Breast epithelium (tissue), 4 donors: Measurements from ENCODE around the gene PIK3R6. TPM values are rescaled to one million over a fixed set of nuclear protein-coding genes. Genes with fewer than 3 reads are reported as not detected.
"Not testable (repeated sequence)": the region's sequence is repeated elsewhere in the genome, so short reads cannot be mapped to it uniquely, and the experiment has no call there.

Experiments used
- DNase-seq, 2 donors: peaks; one replicate each; pipeline ENCODE4 v3.0.0-alpha.2; 2019; ENCODE audit warnings: low spot score in 2 of 2
- H3K27ac ChIP-seq, 2 donors: fragments of 200-600 bp; sonication (generic) in 1 of 2; one replicate each; pipeline ENCODE4 v1.5.1; 2016 to 2019; ENCODE audit warnings: mild to moderate bottlenecking in 1 of 2
- H3K27me3 ChIP-seq, 2 donors: fragments of 200-600 bp; sonication (generic) in 1 of 2; one replicate each; pipeline versions ENCODE4 v1.5.1 to v1.6.0; 2017 to 2019; ENCODE audit warnings: control low read depth in 1 of 2, mild to moderate bottlenecking in 1 of 2
- H3K36me3 ChIP-seq: fragments of 200-600 bp; one replicate; pipeline ENCODE4 v1.5.1; 2019
- H3K4me1 ChIP-seq, 2 donors: fragments of 200-600 bp; sonication (generic); one replicate each; pipeline ENCODE4 v1.5.1; 2016 to 2019; ENCODE audit warnings: control low read depth in 1 of 2
- H3K4me3 ChIP-seq, 3 donors: fragments of 200-600 bp; sonication (generic); 1 replicate in 2 of 3; 2 replicates in 1 of 3; pipeline ENCODE4 v1.5.1; 2016 to 2019; ENCODE audit warnings: mild to moderate bottlenecking in 3 of 3, moderate library complexity in 2 of 3
- H3K9me3 ChIP-seq, 2 donors: fragments of 200-600 bp; sonication (generic) in 1 of 2; one replicate each; pipeline ENCODE4 v1.5.1; 2016 to 2019; ENCODE audit warnings: control low read depth in 1 of 2
- POLR2A ChIP-seq: fragments of 450-650 bp; IDR thresholded peaks from one replicate; pipeline ENCODE4 v1.6.1; 2016; ENCODE audit warnings: antibody characterized with exemption, mild to moderate bottlenecking, moderate library complexity
- POLR2AphosphoS5 ChIP-seq, 3 donors: sonication (generic); formaldehyde crosslinking; IDR thresholded peaks; one replicate each; pipeline ENCODE4 v1.6.1; 2017; ENCODE audit warnings: antibody characterized with exemption in 3 of 3
- intact Hi-C: fragments of 100-400 bp; cut with DNase I; formaldehyde crosslinking; loops from one replicate; pipeline ENCODE4 v1.15.1; 2023; ENCODE audit warnings: low total_unique reads
- total RNA-seq, 3 donors: library from RNA; depleted of rRNA; stranded (reverse); fragments of >200 nt; gene quantifications; one replicate each; pipeline ENCODE4 v1.1.0, GENCODE V29; 2016
- TF ChIP-seq, protein P1 (sequence below), 3 donors: fragments of 450-650 bp; IDR thresholded peaks; one replicate each; pipeline ENCODE4 v1.5.1; 2016 to 2017; ENCODE audit warnings: antibody characterized with exemption in 3 of 3, mild to moderate bottlenecking in 3 of 3, moderate library complexity in 3 of 3

PIK3R6 gene
- total RNA-seq, 3 donors from 2014 or later = under 0.01 to 2.9 (median 2.5) TPM

DNA sequence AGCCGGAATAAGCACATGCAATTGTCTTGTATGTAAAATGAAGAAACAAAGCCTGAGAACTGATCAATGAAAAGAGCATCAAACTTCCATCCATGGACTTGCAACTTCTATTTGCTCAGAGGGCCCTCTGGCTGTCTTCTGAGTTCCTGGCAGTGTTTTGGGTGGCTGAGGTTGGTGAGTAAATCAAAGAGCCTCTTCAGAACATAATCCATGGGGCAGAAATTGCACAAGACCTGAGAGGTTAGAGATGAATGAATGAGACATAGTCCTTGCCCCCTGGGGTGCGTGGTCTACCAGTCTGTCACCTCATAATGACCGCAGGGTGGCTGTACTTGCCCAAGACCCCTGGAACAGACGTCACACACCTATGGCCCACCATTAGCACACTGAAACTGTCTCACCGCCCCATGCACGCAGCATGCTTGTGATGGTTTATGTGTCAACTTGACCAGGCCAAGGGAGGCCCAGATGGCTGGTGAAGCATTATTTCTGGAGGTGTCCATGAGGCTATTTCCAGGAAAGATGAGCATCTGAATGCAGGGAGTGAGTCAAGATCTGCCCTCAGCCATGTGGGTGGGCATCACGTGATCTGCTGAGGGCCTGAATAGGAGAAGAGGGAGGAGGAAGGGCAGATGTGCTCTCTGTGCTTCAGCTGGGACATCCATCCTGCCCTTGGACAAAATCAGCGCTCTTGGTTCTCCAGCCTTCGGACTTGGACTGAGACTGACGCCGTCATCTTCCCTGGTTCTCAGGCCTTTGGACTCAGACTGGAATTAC lies 8.3 kb downstream of the PIK3R6 start:
- no peak for DNase-seq
- H3K9me3 ChIP-seq = no peaks in the 10 kb centered on the region
- TF ChIP-seq, protein P1, sequence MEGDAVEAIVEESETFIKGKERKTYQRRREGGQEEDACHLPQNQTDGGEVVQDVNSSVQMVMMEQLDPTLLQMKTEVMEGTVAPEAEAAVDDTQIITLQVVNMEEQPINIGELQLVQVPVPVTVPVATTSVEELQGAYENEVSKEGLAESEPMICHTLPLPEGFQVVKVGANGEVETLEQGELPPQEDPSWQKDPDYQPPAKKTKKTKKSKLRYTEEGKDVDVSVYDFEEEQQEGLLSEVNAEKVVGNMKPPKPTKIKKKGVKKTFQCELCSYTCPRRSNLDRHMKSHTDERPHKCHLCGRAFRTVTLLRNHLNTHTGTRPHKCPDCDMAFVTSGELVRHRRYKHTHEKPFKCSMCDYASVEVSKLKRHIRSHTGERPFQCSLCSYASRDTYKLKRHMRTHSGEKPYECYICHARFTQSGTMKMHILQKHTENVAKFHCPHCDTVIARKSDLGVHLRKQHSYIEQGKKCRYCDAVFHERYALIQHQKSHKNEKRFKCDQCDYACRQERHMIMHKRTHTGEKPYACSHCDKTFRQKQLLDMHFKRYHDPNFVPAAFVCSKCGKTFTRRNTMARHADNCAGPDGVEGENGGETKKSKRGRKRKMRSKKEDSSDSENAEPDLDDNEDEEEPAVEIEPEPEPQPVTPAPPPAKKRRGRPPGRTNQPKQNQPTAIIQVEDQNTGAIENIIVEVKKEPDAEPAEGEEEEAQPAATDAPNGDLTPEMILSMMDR (IDR thresholded peaks at IDR 0.05) = no peak
- TF ChIP-seq POLR2A = no peak
- no peak overlapping the region for H3K4me3 ChIP-seq
- H3K36me3 ChIP-seq = no peaks in the 10 kb centered on the region
- peak overlapping the region in 1 of 2 donors; percentile 25 for H3K27ac ChIP-seq
- no peaks in the 10 kb centered on the region for H3K4me1 ChIP-seq
- intact Hi-C loops = no loop called here
- H3K27me3 ChIP-seq = no peaks in the 10 kb centered on the region

DNA sequence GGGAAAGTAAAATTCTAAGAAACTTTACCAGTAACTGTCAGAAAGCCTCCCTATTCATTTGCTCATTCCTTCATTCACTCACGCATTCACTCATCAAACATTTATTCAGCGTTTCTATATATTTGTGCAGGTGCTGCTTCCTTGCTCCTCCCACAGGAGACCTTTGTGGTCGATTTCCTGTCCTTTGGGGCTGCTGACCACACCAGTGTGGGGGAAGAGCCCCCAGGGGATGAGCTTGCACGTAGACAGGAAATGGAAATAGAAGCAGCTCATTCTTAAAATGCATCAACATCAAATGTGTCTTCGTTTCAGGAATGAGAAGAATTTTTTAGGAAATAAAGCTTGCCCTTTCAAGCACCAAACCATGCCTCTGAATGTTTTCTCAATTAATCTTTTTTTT lies 9.6 kb downstream of the PIK3R6 start:
- no peaks in the 10 kb centered on the region for H3K27me3 ChIP-seq
- H3K9me3 ChIP-seq = no peaks in the 10 kb centered on the region
- H3K27ac ChIP-seq = no peak overlapping the region
- H3K4me1 ChIP-seq = no peaks in the 10 kb centered on the region
- TF ChIP-seq POLR2A (no peak), POLR2AphosphoS5 (IDR thresholded peaks at IDR 0.05) (no peak)
- TF ChIP-seq, protein P1 (IDR thresholded peaks at IDR 0.05) = no peak
- intact Hi-C loops = no loop called here
- no peaks in the 10 kb centered on the region for H3K36me3 ChIP-seq
- peak in 1 of 2 donors; percentile 54 for DNase-seq
- no peak overlapping the region for H3K4me3 ChIP-seq

DNA sequence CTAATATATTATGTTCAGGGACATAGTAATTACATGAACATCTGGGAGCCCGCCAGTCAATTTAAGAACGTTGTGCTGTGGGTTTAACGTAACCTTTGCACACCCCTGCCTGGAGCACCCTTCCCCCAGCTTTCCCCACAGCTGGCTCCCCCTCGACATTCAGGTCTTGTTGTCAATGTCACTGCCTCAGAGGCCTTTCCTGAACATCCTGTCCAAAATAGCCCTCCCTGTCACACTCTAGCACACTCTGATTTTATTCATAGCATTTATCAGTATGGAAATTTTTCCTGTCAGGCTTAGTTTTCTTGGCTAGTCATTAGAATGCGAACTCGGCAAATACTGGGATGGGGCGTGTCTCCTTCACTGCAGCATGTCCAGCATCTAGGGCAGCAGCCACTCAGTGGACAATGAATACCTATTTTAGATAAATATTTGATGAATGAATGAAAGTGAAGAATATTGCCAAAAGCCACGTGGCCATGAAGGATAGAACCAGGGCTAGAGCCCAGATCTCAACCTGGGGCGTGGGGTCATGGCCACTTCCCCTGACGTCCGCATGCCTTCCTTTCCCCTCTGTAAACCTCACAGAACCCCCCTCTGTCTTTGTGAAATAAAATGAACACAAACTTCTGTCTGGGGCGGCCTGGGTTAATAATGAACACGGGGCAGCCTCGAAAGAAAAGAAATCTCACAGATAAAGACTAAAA lies 10.5 kb downstream of the PIK3R6 start:
- no peak overlapping the region for H3K27ac ChIP-seq
- H3K4me1 ChIP-seq = no peaks in the 10 kb centered on the region
- no peak overlapping the region for H3K4me3 ChIP-seq
- intact Hi-C loops = no loop called here
- no peaks in the 10 kb centered on the region for H3K27me3 ChIP-seq
- no peaks in the 10 kb centered on the region for H3K36me3 ChIP-seq
- no peak for DNase-seq
- H3K9me3 ChIP-seq = no peaks in the 10 kb centered on the region
- TF ChIP-seq, protein P1 (IDR thresholded peaks at IDR 0.05) = no peak
- TF ChIP-seq POLR2AphosphoS5 (IDR thresholded peaks at IDR 0.05) = no peak
- no peak for TF ChIP-seq POLR2A

DNA sequence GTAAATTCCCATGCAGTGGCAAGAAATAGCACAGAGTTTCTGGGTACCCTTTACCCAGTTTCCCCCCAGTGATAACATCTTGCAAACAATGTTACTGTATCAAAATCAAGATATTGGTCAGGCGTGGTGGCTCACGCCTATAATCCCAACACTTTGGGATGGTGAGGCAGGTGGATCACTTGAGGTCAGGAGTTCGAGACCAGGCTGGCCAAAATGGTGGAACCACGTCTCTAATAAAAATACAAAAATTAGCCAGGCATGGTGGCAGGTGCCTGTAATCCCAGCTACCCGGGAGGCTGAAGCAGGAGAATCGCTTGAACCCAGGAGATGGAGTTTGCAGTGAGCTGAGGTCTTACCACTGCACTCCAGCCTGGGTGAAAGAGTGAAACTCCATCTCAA lies 11.3 kb downstream of the PIK3R6 start:
- H3K27me3 ChIP-seq, H3K9me3 ChIP-seq, H3K4me3 ChIP-seq, intact Hi-C loops, H3K36me3 ChIP-seq, H3K27ac ChIP-seq, DNase-seq, H3K4me1 ChIP-seq: not testable (repeated sequence)

DNA sequence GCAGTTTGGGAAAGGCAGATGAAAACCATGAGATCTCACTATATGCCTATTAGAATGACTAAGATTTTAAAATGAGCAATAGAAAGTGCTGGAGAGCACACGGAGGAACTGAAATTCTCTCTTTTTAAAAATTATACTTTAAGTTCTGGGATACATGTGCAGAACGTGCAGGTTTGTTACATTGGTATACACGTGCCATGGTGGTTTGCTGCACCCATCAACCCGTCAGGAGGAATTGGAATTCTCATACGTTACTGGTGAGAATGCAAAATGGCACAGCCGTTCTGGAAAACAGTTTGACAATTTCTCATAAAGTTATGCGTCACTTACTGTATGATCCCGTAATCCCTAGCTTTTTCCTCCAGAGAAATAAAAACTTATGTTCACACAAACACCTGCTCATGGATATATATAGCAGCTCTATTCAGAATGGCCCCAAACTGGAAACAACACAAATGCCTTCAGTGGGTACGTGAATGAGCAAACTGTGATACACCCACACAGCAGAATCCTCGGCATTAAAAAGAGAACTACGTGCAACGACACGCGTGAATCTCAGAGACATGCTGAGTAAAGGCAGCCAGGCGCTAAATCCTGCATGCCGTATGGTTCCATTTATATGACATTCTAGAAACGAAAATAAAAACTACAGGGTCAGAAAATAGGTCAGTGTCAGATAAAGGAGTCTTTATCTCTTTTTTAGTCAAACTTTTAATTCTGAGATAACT lies 11.8 kb downstream of the PIK3R6 start:
- H3K36me3 ChIP-seq = no peaks in the 10 kb centered on the region

More for the DNA sequence above, 11.8 kb downstream of the PIK3R6 start:
- TF ChIP-seq, protein P1 (IDR thresholded peaks at IDR 0.05) = no peak
- DNase-seq = no peak
- H3K27ac ChIP-seq = no peak overlapping the region
- no peaks in the 10 kb centered on the region for H3K4me1 ChIP-seq
- no peaks in the 10 kb centered on the region for H3K9me3 ChIP-seq
- intact Hi-C loops = no loop called here
- no peaks in the 10 kb centered on the region for H3K27me3 ChIP-seq
- H3K4me3 ChIP-seq = no peak overlapping the region
